ENCODE measurements around the gene EMILIN3. TPM values are rescaled to one million over a fixed set of nuclear protein-coding genes. Genes with fewer than 3 reads are reported as not detected.

EMILIN3 gene
- polyA plus RNA-seq, 3 donors, result 0.14 to 0.34 (median 0.28) TPM

DNA sequence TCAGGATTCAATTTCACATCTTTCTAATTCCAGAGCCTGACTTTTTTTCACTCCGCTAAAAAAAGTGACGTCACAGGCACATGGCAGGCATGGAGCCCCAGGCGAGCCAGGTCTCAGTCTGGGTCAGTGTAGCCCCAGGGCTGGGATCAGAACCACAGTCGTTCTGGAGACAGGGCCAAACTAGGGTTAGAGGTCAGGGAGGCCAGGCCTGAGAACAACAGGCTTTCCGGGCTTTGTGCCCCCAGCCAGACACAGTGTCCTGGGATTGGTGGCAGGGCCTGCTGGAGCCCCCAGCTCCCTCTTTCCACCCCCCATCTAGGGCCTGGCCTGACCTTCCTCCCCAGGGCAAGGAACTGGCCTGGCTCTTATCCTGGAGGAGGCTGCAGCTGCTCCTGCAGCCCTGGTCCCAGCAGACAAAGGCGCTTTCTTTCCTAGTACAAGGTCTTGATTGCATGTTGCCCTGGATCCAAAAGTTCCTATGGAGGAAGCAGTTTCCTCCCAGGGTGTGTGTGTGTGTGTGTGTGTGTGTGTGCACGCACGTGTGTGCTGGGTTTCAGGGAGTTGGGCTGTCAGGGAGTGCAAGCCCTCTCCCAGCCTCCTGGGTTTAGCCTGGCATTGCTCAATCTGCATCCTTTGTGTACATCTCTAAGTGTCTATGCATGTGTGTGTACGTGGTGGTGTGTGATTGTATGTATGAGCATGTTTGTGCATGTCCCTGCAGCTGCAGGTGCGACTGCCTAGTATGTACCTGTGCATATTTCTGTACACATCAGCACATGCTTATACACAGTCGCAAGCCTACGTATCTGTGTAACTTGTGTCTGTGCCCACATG is 26.5 kb upstream of the EMILIN3 start:
- WGBS, 3 donors, result 49 to 76% (median 68%) methylated on average over 12 of the region's 12 CpGs
- no peak overlapping the region for H3K27ac ChIP-seq (ENCODE audit: low read depth, low read length)

DNA sequence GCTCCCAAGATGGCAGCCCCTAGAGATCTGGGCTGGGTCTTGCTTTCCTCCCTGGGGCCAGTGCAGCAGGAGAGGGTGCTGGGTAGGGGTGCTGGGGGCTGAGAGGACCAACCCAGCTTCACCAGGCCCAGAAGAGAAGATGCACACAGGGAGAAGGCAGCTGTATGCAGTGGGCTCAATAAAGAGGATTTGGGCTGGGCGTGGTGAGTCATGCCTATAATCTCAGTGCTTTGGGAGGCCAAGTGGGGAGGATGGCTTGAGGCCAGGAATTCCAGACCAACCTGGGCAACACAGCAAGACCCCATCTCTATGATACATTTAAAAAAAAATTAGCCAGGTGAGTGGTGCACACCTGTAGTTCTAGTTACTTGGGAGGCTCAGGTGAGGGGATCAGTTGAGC is 25.7 kb upstream of the EMILIN3 start:
- H3K27ac ChIP-seq (ENCODE audit: low read depth, low read length), result no peak overlapping the region
- WGBS, 3 donors, result 91 to 100% (median 100%) methylated on average over 1 of the region's 1 CpG

DNA sequence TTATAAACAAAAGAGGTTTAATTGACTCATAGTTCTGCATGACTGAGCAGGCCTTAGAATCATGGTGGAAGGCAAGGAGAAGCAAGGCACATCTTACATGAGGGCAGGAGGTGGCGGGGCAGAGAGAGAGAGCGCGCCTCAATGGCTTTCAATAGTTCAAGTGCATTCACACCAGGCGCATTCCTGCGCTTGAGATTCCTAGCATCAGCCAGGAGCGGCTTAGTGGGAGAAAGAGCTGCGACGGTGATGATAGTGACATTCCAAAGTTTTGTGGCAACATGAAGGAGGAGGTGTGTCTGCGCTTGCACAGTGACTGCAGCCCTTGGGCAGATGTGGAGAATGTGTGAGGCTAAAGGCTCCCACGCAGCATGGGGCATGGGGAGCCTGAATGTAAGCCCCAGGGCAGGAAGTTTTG is 25.0 kb upstream of the EMILIN3 start:
- H3K27ac ChIP-seq (ENCODE audit: low read depth, low read length), result no peak overlapping the region
- 96% methylated on average over 10 of the region's 10 CpGs for WGBS, 3 donors

DNA sequence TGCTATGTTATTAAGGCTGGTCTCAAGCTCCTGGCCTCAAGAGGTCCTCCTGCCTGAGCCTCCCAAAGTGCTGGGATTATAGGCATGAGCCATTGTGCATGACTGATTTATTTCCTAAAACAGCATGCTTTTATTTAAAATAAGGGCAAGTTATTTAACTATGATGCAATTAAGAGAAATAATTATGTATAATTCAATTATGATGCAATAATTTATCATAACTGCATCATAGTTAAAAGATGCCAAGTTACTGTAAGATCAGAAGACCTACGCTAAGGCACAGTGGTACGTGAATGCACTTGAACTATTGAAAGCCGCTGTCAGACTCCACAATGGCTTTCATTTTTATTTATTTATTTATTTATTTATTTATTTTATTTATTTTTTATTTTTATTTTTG is 24.3 kb upstream of the EMILIN3 start:
- WGBS, 3 donors, result 97 to 100% (median 99%) methylated on average over 3 of the region's 3 CpGs
- H3K27ac ChIP-seq (ENCODE audit: low read depth, low read length), result no peak overlapping the region

DNA sequence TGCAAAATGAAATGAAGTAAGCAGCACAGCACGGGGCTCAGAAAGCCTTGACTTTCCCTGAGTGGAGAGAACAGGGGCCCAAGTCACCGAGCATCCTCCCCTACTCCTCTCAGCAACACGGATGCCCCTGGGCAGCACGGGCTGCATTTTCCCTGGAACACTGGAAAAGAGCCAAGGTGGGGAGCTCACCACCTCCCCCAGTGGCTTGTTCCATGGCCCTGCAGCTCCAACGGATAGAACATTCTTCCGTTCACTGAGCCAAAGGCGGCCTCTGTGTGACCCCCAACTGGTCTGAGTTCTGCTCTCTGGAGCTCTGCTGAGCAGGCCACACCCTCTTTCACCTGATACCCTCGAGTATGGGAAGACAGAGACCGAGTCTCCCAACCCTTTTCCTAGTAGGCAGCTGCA is 20.8 kb upstream of the EMILIN3 start:
- WGBS, 3 donors, result 27 to 48% (median 38%) methylated on average over 9 of the region's 9 CpGs
- no peak overlapping the region for H3K27ac ChIP-seq (ENCODE audit: low read depth, low read length)

DNA sequence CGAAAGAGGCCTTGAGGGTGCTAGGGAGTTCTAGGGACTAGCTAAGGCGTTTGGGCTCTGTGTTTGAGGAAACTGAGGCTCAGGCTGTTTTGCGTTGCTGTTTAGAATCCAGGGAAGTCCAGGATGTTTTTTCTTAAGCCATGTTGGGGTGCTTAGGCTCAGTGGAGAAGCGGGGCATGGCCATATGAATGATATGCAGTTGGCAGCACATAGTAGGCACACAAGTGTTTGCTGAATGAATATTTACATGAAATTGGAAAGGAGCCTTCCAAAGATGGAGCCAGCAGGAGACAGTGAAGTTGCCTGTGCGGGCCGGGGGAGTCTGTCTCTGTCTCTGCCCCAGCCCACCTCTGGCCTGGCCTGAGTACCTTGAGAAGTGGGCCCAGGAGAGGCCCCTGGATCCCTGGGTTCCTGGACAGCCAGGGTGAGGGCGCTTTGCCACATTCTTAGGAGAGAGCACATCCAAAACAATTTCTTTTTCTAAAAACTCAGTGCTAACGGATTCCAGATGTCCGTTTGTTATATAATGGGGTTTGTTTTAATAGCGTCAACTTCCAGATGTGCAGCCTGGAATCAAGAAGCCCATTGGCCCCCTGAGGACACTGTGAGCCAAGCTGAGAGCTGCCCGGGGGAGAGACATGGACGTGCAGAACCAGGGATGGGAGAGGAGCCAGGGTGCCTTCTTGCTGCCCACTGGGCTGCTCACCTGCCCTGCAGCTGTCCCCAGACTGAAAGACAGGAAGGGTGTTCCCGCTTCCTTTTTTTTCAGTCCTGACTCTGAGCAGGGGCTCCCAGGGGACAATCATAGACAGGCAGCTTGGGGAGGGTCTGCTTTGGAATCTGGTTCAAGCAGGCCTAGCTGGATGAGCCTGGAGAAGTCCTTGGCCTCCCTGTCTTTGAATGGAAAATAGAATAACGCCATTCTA is 20.1 kb upstream of the EMILIN3 start:
- H3K27ac ChIP-seq (ENCODE audit: low read depth, low read length), result no peak overlapping the region
- WGBS, 3 donors, result 53 to 81% (median 58%) methylated on average over 14 of the region's 14 CpGs

DNA sequence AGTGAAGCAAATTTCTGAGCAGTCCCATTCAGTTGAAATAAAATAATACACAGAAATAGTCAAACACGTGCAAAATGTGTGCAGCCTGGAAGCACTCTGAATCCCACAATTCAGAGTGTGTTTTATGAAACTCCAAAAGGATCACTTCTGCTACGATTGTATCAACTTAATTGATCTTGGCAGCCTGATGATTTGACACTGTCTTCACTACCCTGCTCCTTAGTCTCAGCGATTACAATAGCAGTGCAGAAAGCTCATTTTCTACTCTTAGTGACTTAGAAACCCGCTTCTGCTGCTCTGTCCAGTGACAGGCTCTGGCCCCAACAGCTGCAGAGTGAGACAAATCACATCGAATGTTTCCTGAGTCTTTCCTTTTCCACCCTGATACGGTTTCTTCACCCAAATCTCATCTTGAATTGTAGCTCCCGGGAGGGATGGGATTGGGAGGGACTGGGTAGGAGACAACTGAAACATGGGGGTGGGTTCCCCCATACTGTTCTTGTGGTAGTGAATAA is 16.2 kb upstream of the EMILIN3 start:
- 58 to 69% (median 64%) methylated on average over 7 of the region's 7 CpGs for WGBS, 3 donors

DNA sequence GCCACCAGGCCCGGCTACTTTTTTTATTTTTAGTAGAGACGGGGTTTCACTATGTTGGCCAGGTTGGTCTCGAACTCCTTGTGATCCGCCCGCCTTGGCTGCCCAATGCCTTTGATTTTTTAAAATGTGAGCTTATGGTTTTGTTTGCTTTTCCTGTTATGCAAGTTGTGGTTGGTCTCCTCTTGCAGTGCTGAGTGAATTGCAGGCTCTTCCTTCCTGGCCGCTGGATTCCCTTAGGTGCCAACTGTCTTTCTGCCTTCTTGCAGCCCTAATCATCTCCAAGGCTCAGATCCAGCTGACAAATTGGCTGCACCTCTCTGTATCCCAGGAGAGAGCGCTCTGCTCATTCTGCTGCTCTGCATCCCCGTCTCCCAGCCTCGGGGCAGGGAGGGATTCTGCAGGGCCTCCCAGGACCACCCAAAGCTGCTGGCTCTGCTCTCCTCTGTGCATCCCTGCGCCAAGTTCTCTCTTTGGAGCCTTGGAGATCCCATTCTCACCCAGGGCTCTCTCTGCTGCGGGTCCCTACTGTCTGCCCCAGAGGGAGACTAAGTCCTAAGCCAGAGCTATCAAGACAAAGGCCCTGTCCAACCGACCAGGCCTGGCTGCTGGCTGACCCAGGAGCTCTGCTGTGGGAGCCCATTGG is 14.1 kb upstream of the EMILIN3 start:
- WGBS, 3 donors, result 53 to 75% (median 60%) methylated on average over 12 of the region's 12 CpGs
- H3K27ac ChIP-seq (ENCODE audit: low read depth, low read length), result no peak overlapping the region

More for the DNA sequence above, 16.2 kb upstream of the EMILIN3 start:
- H3K27ac ChIP-seq (ENCODE audit: low read depth, low read length), result no peak overlapping the region

DNA sequence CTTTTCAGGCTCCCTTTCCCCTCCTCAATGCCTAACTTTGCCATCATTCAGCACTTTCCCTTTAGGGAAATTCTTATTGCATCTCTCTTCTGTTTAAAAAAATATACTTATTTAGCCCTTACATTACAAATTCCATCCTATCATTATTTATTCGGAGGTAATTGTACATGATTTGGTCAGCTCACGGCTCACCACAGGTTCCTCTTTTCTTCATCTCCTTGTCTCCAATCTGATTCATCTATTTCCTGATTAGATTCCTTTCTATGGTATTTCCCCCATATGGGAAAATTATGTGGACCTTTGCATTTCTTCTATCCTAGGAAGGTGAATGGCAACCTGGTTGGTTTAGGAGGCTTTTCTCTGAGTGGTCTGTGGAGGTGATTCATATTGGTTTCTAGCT is 12.9 kb upstream of the EMILIN3 start:
- WGBS, 3 donors, result 46 to 81% (median 62%) methylated on average over 2 of the region's 2 CpGs
- no peak overlapping the region for H3K27ac ChIP-seq (ENCODE audit: low read depth, low read length)

DNA sequence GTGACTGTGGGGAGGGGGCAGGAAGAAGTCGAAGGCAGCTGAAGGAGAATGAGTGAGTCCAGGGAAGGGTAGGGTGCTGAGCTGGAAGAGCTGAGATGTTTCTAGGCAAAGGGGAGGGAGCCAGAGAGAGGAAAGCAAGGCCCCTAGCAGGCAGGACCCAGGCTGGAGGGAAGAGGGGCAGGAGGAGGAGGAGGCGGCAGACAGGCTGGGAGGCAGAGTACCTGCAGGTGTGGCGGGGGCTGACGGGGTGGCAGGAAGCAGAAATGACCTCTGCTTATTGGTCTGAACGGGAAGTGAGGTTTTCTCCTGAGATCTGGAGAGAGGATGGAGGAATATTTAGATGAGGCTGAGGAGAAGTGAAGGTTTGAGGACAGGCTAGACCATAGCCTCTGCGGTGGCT is 10.7 kb upstream of the EMILIN3 start:
- H3K27ac ChIP-seq (ENCODE audit: low read depth, low read length), result no peak overlapping the region
- 42 to 50% (median 49%) methylated on average over 5 to 6 of the region's 6 CpGs for WGBS, 3 donors

DNA sequence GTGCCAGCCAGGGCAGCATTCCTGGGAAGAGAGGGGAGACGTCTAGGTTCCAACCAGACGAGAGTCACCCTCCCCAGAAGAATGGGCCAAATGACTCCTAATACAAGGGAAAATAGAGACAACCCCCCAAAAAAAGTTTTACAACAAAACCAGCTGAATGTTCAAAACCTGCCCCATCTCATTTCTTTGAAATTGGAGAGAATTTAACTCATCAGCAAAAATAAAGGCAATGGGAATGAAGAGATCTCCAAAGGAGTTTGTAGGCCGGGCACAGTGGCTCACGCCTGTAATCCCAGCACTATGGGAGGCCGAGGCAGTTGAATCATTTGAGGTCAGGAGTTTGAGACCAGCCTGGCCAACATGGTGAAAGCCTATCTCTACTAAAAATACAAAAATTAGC is 9.7 kb upstream of the EMILIN3 start:
- no peak overlapping the region for H3K27ac ChIP-seq (ENCODE audit: low read depth, low read length)
- WGBS, 3 donors, result 90 to 91% (median 91%) methylated on average over 5 of the region's 5 CpGs

DNA sequence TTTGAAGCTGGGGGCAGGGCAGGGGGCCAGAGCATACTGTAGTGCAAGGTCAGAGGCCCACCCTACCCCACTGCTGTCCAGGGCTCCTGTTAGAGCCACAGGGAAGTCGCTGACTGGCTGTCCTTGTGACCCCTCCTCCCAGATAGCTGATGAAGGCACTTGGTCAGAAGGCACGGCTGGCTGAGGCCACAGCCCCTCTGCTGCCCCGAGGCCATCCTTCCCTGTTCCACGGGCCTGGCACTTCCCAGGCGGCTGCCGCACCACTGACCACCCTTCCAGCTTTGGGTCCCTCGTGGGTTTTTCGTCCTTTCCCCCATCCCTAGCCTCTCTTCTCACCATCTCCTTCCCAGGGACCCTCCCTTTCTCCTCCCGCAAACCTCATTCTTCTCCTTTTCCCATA is 9.2 kb upstream of the EMILIN3 start:
- H3K27ac ChIP-seq (ENCODE audit: low read depth, low read length), result no peak overlapping the region
- WGBS, 3 donors, result 82 to 87% (median 83%) methylated on average over 9 of the region's 9 CpGs

DNA sequence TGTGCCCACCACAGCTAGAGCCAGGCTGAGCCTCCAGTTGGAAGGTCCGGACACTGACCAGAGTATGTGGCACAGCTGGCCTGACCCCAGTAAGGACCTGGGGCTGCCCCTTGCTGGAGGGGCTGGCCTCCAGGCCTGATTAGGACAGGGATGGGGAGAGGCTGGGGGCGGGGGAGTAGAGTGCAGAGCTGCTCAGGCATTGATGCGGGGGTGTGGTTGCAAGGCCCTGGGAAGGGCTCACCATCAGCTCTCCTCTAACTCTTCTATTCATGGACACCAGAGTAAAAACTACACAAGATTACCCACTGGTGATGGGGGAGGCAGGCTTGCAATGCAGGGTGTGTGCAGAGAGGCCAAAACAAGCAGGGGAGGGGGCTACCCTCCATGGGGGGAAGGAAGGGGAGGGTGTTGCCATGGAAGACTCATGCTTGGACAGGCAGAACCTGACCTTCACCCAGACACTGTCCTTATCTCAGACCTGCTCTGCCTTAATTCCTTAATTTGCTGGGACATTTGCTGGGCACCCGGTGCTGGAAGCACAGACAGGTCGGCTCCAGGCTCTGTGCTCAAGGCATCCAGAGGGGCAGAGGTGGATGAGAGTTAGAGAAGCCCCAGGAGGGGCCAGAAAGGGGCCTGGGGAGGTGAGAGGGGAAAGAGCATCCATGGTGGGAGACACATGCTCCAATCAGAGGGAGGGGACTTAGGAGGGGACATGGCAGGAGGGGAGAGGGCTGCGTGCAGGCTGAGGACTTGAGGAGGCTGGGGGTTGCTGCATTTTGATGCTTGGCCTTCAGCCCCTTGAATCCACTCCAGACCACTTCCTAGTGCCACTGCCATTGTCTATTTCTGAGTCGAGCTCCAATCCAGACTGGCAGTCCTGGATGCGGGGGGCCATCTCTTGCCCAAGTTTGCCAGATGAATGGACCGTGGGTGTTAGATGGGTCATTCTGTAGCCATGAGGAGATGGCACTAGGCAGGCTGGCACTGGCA is 7.6 kb upstream of the EMILIN3 start:
- H3K27ac ChIP-seq (ENCODE audit: low read depth, low read length), result no peak overlapping the region
- 84 to 85% (median 85%) methylated on average over 9 of the region's 9 CpGs for WGBS, 3 donors

DNA sequence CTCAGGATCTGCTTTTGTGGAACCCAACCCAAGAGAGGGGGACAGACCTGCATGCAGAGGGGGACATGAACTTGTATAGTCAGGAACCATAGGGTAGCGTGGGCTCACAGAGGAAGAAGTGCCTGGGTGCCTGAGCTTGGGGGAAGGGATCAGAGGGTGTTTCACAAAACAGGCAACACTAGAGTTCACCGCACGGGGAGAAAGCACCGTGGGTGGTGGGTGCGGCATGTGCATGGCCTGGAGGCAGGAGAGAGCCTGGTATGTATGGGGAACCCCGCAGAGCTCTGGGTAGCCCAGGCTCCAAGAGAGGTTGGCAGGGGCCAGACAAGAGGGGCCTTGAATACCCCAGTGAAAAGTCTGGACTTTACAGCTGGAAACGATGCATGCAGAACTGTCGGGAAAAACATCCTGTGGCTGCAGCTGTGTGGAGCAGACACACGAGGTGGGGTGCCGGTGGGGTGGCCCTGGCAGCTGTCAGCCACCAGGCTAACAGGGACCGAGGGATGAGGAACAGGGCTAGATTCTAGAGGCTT is 6.7 kb upstream of the EMILIN3 start:
- 70 to 82% (median 80%) methylated on average over 11 of the region's 11 CpGs for WGBS, 3 donors
- H3K27ac ChIP-seq (ENCODE audit: low read depth, low read length), result no peak overlapping the region

DNA sequence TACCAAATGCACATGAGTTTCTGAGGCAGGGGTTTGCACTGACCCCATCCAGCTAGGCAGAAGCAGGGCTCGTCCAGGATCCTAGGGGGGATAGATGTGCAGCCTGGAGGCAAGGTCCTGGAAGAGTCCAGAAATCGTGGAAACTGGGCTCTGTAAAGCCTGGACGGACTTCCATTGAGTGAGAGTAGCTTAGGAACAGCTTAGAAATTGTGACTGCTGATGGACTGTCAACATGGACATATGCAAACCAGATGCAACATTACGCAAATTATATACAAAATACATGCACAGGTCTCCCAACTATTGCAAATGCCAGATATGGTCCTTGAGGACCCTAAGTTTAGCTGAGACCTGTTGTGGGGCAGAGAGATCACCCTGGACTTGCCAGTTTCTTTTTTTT is 4.8 kb upstream of the EMILIN3 start:
- no peak overlapping the region for H3K27ac ChIP-seq (ENCODE audit: low read depth, low read length)
- WGBS, 3 donors, result 83 to 95% (median 91%) methylated on average over 4 of the region's 4 CpGs

DNA sequence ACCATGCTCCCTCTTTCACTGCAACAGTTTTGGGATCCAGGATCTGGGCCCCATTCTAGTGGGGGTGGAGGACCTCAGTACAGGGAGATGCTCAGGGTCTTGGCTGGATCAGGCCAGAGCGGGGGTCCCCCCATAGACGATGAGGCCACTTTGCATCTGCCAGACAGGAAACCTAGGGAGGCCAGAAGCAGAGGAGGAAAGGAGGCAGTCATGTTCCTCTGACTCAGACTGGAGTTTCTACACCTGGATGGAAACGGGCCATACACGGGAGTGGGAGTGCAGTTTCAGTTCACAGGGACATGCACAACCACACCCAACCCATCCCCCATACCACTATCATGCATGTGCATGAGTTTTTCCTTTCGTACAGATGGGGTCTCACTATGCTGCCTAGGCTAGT is 3.6 kb upstream of the EMILIN3 start:
- no peak overlapping the region for H3K27ac ChIP-seq (ENCODE audit: low read depth, low read length)
- WGBS, 3 donors, result 72 to 82% (median 79%) methylated on average over 5 of the region's 5 CpGs

DNA sequence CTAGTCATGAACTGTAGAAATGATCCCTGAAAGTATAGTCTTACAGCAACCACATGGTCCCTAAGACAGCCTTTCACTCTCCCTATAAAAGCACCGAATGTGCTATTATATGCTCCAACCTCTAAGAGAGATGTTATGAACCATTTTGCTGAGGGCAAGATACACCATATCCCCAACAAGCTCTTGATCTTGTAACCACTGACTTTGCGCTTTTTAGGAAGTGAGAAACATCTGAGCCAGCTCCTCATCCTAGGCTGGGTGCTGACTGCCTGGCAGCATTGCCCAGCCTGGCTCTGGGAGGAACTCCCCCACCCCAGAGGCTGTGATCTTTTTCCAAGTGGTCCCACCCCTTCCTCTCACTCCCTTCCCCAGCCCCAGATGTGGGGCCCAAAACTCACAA is 3.1 kb upstream of the EMILIN3 start:
- no peak overlapping the region for H3K27ac ChIP-seq (ENCODE audit: low read depth, low read length)
- 73 to 89% (median 73%) methylated on average over 2 of the region's 2 CpGs for WGBS, 3 donors
